ENCODE measurements around the gene RPP40. TPM values are rescaled to one million over a fixed set of nuclear protein-coding genes. Genes with fewer than 3 reads are reported as not detected.

The RPP40 gene
- total RNA-seq, 4 donors from 2014 or later = 1.6 to 8.7 (median 4.6) TPM; not detected in 1

DNA sequence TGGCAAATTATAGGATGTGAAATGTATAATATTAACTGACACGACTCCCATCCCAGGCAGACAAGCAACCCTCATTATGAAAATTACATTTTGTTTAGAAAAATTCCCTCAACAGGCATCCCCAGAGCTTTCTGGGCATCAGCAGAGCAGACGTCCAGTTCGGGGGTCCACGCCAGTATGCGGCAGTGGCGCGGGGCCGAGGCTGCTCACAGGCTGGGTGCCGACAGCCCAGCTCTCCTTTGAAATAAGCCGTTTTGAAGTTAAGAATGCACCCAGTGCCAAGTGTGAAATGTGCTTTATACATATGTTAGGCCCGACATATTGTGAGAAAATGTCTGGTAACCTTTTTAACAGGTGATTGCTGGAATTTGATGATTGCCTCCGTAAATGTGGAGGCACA lies 50.4 kb downstream of the RPP40 start:
- Histone ChIP-seq H3K4me1 (no peaks in the 10 kb centered on the region), H3K27me3 (no peaks in the 10 kb centered on the region), H3K9me3 (no peaks in the 10 kb centered on the region), H3K36me3 (peaks cover 0 to 17% (median 7%) of the 10 kb centered on the region in 4 donors), H3K27ac (no peak overlapping the region), H3K4me3 (no peak overlapping the region)
- intact Hi-C loops (cut with DNase I; ENCODE audit: low total_unique reads) = no loop called here
- in situ Hi-C loops (cut with MboI; ENCODE audit: low pct_ligation_motif_present in 1 of 4, low pct_unique_long_range_greater_than_20kb in 1 of 4, low sequenced_read_pairs in 3 of 4) = no loop called here
- no peak for DNase-seq
- WGBS, 2 donors (ENCODE audit: low coverage in 1 of 2) = 97 to 100% methylated on average over 2 to 12 of the region's 12 CpGs
- TF ChIP-seq POLR2A (IDR thresholded peaks at IDR 0.05) (no peak), POLR2AphosphoS5 (IDR thresholded peaks at IDR 0.05) (no peak), EP300 (IDR thresholded peaks at IDR 0.05; ENCODE audit: low read depth) (no peak)
- TF ChIP-seq, protein P1, sequence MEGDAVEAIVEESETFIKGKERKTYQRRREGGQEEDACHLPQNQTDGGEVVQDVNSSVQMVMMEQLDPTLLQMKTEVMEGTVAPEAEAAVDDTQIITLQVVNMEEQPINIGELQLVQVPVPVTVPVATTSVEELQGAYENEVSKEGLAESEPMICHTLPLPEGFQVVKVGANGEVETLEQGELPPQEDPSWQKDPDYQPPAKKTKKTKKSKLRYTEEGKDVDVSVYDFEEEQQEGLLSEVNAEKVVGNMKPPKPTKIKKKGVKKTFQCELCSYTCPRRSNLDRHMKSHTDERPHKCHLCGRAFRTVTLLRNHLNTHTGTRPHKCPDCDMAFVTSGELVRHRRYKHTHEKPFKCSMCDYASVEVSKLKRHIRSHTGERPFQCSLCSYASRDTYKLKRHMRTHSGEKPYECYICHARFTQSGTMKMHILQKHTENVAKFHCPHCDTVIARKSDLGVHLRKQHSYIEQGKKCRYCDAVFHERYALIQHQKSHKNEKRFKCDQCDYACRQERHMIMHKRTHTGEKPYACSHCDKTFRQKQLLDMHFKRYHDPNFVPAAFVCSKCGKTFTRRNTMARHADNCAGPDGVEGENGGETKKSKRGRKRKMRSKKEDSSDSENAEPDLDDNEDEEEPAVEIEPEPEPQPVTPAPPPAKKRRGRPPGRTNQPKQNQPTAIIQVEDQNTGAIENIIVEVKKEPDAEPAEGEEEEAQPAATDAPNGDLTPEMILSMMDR (IDR thresholded peaks at IDR 0.05) = no peak

DNA sequence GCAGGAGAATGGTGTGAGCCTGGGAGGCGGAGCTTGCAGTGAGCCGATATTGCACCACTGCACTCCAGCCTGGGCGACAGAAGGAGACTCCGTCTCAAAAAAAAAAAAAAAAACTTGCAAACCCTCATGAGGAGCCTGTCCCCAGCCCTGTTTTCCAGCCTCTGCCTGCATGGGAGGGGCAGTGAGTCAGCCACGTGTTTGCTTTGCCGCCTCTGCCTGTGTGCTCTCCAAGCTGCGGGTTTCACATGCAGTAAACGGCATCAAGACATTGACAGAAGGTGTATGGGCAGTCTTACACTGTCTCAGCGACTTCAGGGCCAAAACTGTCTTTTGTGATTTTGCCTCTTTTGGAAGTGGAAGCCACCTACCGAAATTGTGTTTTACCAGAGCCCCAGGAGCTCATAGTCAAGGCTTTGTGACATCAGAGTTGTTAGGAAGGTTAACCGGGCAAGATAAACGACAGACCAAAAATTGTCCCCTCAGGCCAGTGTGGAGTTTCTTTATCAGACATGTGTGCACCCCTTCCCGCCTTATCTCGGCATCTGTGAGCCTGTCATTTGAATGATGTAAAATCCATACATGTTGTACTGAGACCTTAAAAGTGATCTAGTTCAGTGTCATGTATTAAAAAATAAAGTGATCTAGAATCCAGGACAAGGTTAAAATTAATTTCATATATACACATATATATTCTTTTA lies 52.9 kb downstream of the RPP40 start:
- in situ Hi-C loops (cut with MboI; ENCODE audit: low pct_ligation_motif_present in 1 of 4, low pct_unique_long_range_greater_than_20kb in 1 of 4, low sequenced_read_pairs in 3 of 4) (no loop called here), intact Hi-C loops (cut with DNase I; ENCODE audit: low total_unique reads) (no loop called here)
- Histone ChIP-seq H3K4me3 (no peak overlapping the region), H3K9me3 (no peaks in the 10 kb centered on the region), H3K27ac (no peak overlapping the region), H3K27me3 (no peaks in the 10 kb centered on the region), H3K36me3 (peaks cover 0 to 18% (median 9%) of the 10 kb centered on the region in 4 donors), H3K4me1 (no peaks in the 10 kb centered on the region)
- WGBS, 2 donors (ENCODE audit: low coverage in 1 of 2) = 87 to 100% methylated on average over 3 to 14 of the region's 14 CpGs
- no peak for DNase-seq
- TF ChIP-seq EP300 (IDR thresholded peaks at IDR 0.05; ENCODE audit: low read depth) (no peak), POLR2A (IDR thresholded peaks at IDR 0.05) (no peak), POLR2AphosphoS5 (IDR thresholded peaks at IDR 0.05) (no peak)
- TF ChIP-seq, protein P1 (IDR thresholded peaks at IDR 0.05) = no peak

DNA sequence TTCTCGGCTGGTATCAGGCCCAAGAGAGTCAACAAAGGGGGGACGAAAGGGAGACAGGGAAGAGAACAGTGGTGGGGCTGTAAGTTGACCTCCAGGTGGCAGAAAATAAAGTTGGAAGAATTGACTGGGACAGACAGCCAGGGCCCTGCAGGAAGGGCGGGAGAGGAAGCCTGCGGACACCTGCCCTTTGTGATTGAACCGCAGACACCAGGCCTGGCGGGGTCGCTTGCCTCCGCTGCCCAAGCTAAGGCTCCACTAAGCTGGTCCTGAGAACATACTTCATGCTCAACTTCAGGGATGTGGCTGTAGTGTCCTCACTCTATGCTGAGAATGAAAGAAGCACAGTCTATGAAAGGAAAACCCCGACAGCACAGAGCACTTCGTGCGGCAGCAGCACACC lies 53.8 kb downstream of the RPP40 start:
- H3K27ac ChIP-seq = no peak overlapping the region
- TF ChIP-seq POLR2AphosphoS5 (IDR thresholded peaks at IDR 0.05) = no peak
- TF ChIP-seq, protein P1 (IDR thresholded peaks at IDR 0.05) = no peak
- TF ChIP-seq POLR2A (IDR thresholded peaks at IDR 0.05) = no peak
- TF ChIP-seq EP300 (IDR thresholded peaks at IDR 0.05; ENCODE audit: low read depth) = no peak
- WGBS, 2 donors (ENCODE audit: low coverage in 1 of 2) = 60 to 94% methylated on average over 1 to 11 of the region's 11 CpGs
- no peaks in the 10 kb centered on the region for H3K4me1 ChIP-seq
- no peak for DNase-seq
- H3K36me3 ChIP-seq = peaks cover 0 to 20% (median 9%) of the 10 kb centered on the region in 4 donors
- no peaks in the 10 kb centered on the region for H3K9me3 ChIP-seq
- H3K27me3 ChIP-seq = no peaks in the 10 kb centered on the region
- in situ Hi-C loops (cut with MboI; ENCODE audit: low pct_ligation_motif_present in 1 of 4, low pct_unique_long_range_greater_than_20kb in 1 of 4, low sequenced_read_pairs in 3 of 4) (no loop called here), intact Hi-C loops (cut with DNase I; ENCODE audit: low total_unique reads) (no loop called here)
- H3K4me3 ChIP-seq = no peak overlapping the region

DNA sequence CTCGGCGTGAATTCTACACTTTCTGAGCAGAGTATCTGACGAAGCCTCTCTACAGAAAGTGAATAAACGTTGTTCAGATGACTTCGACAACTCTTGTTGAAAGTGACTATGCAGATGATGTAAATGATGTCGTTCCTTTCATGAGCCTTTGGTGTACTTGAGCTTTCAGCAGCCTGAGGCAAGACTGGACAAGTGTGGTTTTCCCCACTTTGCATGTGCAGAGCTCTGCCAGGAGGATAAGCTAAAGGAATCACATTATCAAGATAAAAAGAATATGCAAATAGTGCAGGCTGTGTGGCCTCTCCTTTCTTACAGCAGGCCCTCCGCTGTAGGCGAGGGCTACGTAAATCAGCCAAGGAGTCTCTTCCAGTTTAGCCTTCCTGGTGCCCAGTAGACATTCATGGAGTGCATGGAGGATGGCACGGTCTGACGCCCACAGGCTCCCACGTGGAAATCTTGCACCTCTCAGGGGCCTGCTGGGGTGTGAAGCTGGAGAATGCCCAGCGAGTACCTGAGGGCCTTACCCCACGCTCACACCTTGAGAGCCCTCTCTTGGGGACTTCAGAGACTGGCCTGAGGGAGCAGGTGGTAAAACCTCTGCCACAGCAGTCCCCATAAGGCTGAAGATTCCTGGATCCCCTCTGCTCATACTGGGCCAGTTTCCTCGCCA lies 54.9 kb downstream of the RPP40 start:
- H3K27me3 ChIP-seq = no peaks in the 10 kb centered on the region
- no peak overlapping the region for H3K4me3 ChIP-seq
- no peak for DNase-seq
- in situ Hi-C loops (cut with MboI; ENCODE audit: low pct_ligation_motif_present in 1 of 4, low pct_unique_long_range_greater_than_20kb in 1 of 4, low sequenced_read_pairs in 3 of 4) (loop anchor here in 1 of 4 donors (25.0 kb wide), 1 partner anchor 637 kb away; no protein-coding TSS in a partner anchor), intact Hi-C loops (cut with DNase I; ENCODE audit: low total_unique reads) (no loop called here)
- H3K27ac ChIP-seq = no peak overlapping the region
- TF ChIP-seq POLR2AphosphoS5 (IDR thresholded peaks at IDR 0.05) (no peak), POLR2A (IDR thresholded peaks at IDR 0.05) (no peak), EP300 (IDR thresholded peaks at IDR 0.05; ENCODE audit: low read depth) (no peak)
- TF ChIP-seq, protein P1 (IDR thresholded peaks at IDR 0.05) = no peak
- H3K9me3 ChIP-seq = no peaks in the 10 kb centered on the region
- no peaks in the 10 kb centered on the region for H3K4me1 ChIP-seq
- WGBS, 2 donors (ENCODE audit: low coverage in 1 of 2) = 92% methylated on average over 15 of the region's 15 CpGs; no CpG with 5 or more reads in 1 of the 2 donors
- H3K36me3 ChIP-seq = peaks cover 0 to 10% (median 5%) of the 10 kb centered on the region in 4 donors
